ENCODE results near the gene PIK3R1.
A peak's percentile ranks its signal among the peaks of the same experiment; 100 is the strongest.

PIK3R1 gene

DNA sequence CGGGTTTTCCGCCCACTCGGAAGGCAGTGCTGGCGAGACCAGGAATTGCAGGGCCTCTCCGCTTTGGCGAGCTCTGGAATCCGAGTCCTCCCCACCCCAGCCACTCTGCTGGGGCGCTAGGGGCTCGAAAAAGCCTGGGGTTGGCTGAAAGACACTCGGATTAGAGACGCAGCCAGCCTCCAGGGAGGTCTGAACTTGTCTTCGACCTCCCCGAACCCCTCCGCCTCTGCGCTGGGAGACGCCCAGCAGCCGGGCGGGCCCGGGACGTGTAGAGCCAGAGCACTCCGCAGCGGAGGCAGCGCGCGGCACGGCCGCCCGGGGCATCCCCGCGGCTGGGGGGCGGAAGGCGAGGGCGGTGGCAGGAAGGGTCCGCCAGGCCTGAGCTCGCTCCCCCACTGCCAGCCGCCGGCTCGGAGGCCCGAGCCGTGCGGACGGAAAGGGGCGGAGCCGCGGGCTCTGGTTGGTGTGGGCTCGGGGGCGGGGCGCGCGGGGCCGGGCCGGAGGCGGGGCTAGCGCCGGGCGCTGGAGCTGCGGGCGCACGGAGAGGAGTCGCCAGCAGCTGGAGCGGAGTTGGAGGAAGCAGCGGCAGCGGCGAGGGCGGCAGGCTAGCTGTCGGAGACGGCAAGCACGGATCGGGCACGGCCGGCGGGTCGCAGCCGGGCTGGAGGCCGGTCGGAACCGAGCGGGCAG lies at the start of gene PIK3R1:
Gene PIK3R1 (plus strand): TSS at position 549 of the 690 bp plus-strand sequence. CDS start 10,920 bp downstream, outside the sequence.
- peak; percentile 94 for DNase-seq

DNA sequence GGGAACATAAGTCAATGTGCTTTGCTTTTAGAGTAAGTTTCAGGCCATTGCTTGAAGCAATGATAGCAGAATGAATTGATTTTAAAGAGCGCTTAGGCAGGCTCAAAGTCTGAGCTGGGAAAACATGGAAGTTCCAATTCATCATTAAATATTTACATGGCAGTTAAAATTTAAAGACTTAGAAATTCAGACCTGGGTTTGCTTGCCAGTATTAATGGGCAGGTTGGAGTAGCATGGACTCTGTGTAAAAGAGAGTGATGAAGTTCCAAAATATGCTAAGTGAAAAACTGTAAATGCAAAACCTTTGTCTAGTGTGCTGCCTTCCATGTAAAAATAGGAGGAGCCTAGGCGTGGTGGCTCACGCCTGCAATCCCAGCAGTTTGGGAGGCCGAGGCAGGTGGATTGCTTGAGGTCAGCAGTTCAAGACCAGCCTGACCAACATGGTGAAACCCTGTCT lies 48.3 kb upstream of the PIK3R1 start:
- DNase-seq: no peak

DNA sequence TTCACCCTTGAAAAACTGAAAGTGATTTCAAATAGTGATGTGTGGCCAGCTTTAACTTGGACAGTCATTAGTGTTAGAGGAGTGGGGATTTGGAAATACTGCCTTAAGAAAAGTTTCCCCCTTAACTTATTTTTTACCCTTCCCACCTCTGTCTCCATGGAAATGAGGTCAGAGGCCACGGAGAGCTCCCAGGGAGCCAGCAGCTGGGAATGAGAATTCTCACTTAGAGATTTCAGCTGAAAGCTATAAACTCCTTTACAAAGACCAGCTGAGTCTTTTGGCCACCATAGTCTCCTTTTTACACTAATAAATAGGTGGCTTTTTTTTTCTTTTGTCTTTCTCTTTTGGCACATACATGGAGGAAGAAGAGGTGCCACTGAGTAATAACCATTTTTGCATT lies 45.7 kb upstream of the PIK3R1 start:
- DNase-seq: no peak

DNA sequence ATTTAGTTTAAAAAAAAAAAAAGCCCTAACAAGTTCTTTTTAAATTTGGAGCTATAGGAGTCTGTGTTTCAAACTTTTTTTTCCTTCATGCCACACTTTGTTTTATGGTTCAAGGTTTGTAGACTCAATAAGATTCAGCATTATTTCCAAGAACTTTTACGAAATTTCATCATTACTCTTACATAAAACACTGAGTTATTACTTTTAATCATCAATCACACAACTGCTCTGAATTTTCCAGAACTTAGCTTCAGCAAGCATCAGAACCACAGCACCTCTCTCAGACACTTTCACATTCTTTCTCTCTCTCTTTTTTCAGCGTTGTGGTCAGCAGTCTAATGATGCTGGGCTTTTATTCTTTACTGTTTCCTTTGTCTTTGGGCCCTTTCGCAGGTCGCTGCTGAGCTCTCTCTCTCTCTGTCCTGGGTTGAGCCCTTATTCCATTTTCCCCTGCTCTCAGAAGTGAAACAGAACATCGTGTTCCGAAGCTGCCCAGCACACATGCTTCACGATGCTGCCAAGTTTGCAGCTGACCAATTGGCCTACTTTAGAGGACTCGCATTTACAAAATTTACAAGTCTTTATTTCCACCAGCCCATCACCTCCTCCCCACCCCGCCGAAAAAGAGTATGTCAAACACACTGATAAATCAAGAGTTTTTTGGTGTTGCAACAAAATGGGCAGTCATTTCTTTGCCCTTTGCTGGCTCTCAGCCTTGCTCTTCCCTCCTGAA lies 44.6 kb upstream of the PIK3R1 start:
- no peak for DNase-seq

DNA sequence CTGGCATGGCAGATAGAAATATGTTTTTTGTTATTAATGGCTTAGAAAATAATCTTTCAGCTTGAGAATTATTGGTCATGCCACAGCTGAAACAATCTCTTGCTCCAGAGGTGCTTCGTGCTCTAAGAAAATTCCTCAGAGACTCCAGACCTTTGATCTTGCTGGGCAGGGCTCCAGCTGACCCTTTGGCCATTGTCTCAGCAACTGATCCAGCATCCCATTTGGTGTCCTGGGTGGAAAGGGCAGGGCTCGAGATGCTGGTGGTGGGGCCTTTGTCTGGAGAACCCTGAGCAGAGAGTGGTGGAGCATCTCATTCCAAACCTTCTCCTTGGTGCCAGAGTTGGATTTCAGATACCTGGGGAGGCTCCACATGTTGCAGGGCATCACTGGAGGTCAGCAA lies 43.2 kb upstream of the PIK3R1 start:
- no peak for DNase-seq

DNA sequence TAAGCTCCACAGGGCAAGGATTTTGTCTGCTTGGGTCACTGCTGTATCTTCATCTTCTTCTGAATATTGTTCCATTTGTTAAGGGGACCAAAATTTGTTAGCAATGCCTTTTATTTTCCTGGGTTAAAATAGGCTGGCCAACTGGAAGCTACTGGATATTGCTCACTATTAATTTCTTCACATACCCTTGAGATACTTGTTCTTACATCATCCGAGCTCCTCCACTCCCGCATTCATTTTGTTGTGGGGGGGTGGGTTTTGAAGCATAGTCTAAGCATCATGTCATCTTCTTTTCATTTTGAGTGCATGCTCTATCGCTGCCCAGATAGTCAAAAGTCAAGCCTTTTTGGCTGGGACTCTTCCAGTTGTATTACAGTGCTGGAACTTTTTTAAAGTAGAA lies 42.5 kb upstream of the PIK3R1 start:
- DNase-seq: no peak

DNA sequence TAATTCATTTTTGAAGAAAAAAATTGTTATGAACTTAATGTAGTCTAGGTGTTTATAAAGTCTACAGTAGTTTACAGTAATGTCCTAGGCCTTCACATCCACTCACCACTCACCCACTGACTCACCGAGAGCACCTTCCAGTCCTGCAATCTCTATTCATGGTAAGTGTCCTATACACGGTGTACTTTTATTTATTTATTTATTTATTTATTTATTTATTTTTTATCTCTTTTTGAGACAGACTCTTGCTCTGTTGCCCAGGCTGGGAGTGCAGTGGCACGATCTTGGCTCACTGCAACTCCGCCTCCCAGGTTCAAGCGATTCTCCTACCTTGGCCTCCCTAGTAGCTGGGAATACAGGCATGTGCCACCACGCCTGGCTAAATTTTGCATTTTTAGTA lies 39.3 kb upstream of the PIK3R1 start:
- no peak for DNase-seq

DNA sequence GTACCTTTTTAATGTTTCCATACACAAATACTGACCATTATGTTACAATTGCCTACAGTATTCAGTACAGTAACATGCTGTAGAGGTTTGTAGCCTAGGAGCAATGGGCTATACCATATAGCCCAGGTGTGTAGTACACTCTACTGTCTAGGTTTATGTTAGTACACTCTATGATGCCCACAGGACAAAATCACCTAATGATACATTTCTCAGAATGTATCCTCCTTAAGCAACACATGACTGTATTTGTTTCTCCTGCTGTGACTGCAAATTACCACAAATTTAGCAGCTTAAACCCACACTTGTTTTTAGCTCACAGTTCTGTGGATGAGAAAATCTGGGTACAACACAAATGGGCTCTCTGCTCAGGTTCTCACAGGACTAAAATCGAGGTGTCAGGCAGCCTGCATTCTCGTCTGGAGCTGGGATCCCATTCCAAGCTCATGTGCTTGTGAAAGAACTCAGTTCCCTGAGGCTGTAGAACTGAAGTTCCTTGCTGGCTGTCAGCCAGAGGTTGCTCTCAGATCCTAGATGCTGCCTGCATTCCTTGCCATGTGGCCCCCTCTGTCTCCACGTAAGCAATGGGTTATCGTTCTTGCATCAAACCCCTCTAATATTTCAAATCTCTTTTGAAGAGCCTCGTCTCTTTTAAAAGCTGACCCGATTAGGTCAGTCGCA lies 38.6 kb upstream of the PIK3R1 start:
- no peak for DNase-seq

DNA sequence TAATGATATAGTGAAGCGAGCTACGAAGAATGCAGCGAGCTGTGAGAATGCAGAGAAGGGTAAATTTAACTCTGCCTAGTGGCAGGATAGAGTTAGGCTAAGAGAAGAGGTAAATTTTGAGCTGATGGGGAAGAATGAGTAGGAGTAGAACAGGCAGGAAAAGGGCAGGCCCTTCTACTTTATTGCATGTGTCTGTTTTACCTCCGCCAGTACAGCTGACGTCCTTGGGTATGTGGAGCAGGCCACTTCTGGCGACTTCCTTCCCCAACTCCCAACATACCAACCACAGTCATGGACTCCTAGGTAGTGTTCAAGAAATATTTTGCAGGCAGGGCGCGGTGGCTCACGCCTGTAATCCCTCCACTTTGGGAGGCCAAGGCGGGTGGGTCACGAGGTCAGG lies 37.9 kb upstream of the PIK3R1 start:
- no peak for DNase-seq

DNA sequence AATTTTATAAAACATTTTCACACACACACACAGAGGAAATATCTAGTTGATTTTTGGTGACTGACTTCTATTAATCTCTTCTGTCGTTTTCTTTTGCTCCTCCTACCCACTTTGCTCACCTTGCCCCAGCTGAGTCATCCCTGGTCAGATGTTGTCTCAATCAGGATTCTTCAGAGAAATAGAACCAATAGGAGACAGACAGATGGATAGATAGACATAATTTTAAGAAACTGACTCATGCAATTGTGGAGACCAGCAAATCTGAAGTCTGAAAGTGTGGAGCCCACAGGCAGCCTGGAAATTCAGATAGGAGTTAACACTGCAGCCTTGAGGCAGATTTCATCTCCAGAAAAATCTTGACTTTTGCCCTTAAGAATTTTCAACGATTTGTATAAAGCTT lies 37.0 kb upstream of the PIK3R1 start:
- DNase-seq: peak; percentile 21

DNA sequence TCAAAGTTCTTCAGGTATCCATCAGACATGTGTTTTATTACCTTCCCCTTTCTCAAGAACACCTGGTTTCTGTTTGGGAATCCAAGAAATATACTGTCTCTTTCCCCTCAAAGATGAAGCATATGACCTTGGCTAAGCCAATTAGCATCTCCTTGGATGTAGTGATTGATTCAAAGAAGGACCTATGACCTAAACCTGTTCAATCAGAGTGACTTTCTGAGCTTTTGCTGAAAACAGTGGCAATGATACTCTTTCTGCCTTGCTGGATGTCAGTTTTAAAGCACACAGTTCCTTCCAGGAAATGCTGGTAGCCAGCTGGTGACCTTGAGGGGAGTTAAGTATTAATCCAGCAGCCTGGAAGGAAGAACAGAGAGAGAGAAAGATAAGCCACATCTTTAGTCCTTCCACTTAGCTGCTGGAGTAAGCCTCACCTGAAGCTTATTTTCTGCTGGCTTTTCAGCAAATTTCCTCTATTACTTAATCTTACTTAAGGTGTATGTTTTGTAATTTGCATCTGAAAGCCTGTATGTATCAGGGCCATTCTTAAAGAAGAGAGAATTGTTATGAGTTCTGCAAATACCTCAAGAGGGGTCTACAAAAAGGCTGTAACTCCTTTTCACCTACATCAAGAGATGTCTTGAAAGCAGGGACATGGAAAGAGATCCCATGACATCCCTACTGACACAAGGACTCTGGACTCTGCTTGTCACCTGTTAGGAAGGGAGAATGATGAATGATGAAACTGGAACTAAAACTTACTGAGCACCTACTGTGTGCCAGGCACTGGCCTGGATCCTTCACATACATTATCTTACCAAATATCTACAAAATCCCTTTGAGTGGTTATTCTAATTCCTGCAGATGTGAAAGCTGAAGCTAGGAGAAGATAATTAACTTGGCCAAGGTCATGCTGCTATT lies 35.2 kb upstream of the PIK3R1 start:
- DNase-seq: no peak

DNA sequence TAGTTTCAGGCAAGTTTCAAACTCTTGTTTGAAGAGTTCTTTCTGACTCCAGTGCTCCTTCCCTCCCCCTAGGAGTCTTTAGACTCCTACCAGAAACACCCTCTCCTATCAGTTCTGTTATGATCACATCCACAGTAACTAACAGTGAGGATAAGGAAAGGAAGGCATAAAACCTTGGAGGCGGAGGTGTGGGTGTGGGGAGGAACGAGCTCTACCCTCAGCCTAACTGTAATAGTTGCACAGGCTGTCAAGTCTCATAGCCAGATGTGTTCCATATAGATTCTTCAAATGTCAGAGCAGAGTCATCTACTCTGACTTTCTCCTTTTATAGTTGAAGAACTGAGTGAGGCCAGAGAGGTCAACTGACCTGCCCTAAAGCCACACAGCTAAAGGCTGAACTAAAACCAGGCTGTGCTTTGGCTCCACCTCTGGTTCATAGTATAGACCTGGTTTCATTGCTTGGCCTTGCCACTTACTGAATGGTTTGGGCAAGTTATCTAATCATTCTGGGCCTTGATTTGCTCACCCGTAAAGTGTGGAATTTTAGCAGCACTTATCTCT lies 34.4 kb upstream of the PIK3R1 start:
- no peak for DNase-seq

DNA sequence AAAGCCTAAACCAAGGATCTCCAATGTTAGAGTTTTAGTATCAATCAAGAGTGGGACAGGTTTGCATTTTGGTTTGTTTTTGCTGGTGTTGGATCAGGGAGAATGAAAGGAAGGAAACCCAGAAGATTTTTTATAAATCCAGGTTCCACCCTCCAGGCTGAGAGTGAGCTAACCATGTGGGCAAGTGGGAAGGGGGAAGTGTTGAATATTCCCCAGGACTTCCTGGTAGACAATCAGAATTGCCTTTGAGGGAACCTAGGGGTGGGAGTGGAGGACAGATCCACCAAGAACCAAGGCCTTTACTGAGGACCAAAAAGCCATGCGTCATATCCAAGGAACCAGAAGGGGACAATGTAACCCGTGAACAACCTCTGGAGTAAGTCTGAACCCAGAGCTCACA lies 33.5 kb upstream of the PIK3R1 start:
- DNase-seq: no peak

DNA sequence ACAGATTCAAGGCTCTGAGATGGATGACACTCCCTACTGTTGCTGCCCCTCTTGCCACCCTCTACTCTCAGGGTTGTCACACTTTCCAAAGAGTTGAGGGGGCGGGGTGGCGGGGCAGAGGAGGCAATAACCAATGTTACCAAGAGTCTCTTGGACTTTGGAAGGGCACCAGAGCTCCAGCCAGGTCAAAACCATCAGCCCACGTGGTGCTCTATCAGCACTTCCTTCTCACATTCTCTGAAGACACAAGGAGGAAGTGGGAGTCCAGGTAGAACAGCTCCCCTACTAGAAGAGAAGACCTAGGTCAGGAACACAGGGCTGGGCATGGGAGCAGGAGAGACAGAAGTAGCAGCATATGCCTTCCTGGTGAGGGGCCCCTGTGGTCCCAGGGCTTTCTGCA lies 33.0 kb upstream of the PIK3R1 start:
- no peak for DNase-seq

DNA sequence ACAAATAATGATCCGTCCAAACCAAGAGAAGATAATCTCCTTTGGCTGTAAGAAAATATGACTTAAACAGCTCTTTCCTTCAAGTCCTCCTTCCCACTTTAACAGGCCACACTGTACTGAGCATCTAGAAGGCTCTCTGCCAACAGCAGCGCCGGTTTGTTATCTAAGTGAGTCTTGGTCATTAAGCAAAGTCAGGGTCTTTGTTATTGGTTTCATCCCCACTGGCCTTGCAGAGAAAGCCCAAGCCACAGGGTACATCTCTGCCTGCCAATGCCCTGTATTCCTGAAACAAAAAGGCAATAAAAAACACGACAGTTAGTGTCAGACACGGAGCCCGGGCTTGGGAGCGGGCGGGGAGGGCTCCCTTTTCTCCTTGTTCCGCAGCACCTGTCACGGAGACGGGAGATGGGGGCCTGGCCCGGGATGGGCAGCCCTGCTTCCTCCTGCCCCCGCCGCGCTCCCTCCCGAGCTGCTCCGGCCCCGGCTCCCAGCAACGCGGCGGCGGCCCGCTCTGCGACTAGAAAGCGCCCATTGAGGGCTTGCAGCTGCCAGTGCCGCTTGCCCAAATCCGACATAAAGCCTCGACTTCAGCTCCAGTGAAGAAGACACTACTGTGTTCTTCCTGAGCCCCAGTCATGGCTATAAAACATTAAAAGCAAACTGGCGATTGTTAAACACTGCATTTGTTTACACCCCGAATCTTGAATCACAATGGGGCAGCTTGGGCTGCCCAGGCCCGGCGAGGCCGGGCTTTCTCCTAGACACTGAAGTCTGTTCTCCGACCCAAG lies 28.1 kb upstream of the PIK3R1 start:
- no peak for DNase-seq

DNA sequence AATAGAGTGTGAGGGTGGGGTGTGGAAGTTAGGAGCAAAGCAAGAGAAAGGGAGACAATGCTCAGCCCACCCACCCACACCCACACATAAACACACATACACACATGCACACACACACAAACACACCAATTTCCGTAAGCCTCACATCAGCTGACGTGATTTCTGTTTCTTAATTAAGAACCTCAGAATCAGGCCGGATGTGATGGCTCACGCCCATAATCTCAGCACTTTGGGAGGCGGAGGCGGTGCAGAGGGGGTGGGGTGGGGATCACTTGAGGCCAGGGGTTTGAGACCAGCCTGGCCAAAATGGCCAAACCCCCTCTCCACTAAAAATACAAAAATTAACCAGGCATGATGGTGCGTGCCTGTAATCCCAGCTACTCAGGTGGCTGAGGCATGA lies 26.4 kb upstream of the PIK3R1 start:
- no peak for DNase-seq

DNA sequence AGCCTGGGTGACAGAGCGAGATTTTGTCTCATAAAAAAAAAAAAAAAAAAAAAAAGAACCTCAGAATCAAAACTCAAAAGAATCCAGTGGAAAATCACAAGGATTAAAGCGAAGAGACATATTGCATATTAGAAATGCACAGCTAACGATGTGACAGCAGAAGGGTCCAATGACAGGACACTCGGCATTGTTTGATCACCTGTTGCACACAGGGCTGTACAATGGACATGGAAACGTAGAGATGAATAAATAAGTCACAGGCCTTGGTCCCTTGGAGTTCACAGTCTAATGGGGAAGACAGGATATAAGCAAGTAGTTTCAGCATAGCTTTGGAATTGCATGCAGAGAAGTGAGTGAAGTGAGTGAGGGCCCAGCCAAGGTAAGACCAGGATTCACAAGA lies 25.9 kb upstream of the PIK3R1 start:
- no peak for DNase-seq

DNA sequence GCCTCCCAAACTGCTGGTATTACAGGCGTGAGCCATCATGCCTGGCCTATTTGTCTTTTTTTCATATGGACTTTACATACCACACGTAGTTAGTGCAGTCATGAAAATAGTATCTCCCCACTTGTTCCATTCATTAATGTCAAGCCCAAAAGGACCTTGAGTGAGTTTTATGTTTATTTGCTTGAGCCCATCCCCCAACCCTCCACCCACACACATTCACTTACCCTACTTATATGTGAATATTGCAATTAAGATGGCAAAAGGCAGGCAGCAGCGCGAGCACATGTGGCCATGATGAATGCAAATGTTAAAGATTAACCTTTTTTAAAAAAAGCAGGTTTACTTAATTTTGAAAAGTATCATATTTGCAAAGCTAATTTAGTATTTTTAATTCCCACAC lies 24.9 kb upstream of the PIK3R1 start:
- DNase-seq: no peak

DNA sequence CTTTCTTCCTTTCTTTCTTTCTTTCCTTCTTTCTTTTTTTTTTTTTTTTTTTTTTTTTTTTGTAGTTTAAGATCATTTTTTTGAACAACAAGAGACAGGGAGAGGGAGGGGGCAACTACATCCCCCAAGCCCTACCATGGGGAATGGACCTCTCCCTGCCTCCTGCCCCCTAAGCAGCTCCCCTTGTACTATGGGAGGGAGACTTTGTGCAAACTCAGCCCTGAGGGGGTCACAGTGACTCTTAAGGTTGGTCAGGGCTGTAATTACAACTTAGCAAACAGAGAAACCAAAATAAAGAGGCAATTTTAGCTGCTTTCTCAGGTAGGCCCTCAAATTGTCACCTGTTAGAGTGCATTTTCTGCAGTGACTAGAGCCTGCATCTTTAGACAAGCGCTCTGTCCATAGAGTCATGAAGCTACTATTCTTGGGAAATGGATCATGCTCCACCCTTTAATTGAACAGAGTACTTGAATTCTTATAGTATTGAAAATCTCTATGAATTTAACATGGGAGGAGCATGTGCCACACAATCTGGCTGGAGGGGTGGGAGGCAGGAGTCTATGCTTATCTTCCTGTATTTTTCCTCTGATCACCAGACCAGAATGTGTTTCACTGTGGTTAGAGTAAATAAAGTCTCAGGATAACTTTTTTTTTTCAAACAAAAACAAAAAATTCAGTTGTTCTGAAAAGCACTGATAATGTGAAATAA lies 24.3 kb upstream of the PIK3R1 start:
- DNase-seq: no peak

DNA sequence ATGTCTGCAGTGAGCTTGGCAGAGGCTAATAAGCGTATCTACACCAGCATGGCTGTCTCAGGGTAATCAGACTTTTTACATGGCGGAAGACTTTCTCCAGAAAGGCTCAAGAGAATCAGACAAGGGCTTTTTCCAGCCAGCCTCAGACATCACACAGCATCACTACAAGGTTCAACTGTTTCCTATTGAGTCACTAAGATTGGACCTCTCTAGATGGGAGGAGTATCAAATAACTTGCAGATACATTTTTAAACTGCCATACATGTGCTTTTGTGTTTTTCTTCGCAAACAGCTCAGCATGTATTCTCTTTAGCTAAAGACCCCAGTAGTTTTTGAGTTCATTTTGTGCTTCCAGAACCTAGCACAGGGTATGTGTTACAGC lies 22.9 kb upstream of the PIK3R1 start:
- DNase-seq: no peak

DNA sequence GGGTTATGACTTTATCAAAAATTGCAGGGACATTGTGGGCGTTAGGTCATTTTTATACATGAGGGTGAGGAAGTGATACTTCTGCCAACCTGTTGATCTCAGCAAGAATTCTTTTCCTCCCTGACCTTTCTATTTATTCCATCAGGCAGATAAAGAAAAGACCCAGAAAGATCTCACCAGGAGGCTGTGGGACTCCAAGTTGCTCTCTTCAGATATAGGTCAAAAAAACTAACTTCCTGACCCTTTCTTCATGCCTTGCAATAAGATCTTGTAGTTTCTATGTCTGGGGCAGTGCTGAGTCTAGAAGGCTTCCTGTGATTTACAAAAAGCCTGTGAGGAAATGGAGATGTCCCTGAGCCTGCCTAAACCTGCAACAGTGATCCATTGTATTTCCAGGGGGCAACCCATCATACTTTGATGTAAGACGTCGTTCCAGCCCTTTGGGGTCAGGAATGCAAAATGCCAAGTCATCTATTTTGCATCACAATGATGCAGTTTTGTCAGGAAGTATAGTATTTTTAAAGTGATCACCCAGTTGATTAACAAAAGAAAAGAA lies 22.0 kb upstream of the PIK3R1 start:
- no peak for DNase-seq

Data from activated CD4-positive, alpha-beta T cell treated with anti-CD3 and anti-CD28 coated beads for 48 hours (primary cell).